ENCODE measurements around the gene DACT3. TPM values are rescaled to one million over a fixed set of nuclear protein-coding genes. Genes with fewer than 3 reads are reported as not detected.

Gene DACT3
- polyA plus RNA-seq, 1 donor from 2014 or later: 29.3 TPM

DNA sequence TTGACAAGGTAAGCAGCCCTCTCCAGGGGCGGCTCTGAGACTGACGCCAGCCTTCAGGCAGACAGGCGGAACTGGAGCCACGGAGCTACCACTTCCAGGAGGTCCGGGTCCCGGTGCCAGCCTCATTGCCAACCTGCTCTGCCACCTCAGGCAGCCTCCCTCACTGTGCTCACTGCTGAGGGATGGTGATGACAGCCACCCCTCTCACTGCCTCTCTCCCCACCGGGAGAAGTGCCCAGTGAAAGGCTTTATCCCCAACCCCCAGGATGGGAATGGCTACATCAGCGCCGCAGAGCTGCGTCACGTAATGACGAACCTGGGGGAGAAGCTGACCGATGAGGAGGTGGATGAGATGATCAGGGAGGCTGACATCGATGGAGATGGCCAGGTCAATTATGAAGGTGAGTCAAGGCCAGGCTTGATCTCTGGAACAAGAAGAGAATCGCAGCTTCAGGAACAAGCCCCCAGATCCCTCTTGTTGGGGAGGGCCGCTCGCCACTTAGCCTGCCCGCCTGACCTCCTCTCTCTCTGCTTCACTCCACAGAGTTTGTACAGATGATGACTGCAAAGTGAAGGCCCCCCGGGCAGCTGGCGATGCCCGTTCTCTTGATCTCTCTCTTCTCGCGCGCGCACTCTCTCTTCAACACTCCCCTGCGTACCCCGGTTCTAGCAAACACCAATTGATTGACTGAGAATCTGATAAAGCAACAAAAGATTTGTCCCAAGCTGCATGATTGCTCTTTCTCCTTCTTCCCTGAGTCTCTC is 52.2 kb downstream of the DACT3 start:
- Histone ChIP-seq H3K4me2 (ENCODE audit: low read length) (no peak overlapping the region), H3K9ac (ENCODE audit: low read length) (no peak overlapping the region), H3K79me2 (replicated peaks; ENCODE audit: insufficient read depth, low read length) (peaks cover 28% of the 10 kb centered on the region), H2AFZ (ENCODE audit: low read depth, low read length) (no peak overlapping the region), H3F3A (ENCODE audit: insufficient read depth, low read length, poor library complexity, severe bottlenecking) (no peaks in the 10 kb centered on the region), H3K9me3 (ENCODE audit: low read length) (no peaks in the 10 kb centered on the region), H3K4me3 (ENCODE audit: low read length) (no peak overlapping the region), H3K27me3 (ENCODE audit: insufficient read depth, low read depth, low read length) (no peaks in the 10 kb centered on the region), H3K27ac (ENCODE audit: low read length) (no peak overlapping the region), H3K9me2 (ENCODE audit: insufficient read depth, low read length) (no peaks in the 10 kb centered on the region), H4K20me1 (ENCODE audit: insufficient read depth) (peaks cover 32% of the 10 kb centered on the region), H3K36me3 (ENCODE audit: insufficient read depth, low read length) (no peaks in the 10 kb centered on the region)
- TF ChIP-seq EP300 (conservative IDR thresholded peaks at IDR 0.05; ENCODE audit: poor library complexity, severe bottlenecking): no peak
- TF ChIP-seq, protein P1, sequence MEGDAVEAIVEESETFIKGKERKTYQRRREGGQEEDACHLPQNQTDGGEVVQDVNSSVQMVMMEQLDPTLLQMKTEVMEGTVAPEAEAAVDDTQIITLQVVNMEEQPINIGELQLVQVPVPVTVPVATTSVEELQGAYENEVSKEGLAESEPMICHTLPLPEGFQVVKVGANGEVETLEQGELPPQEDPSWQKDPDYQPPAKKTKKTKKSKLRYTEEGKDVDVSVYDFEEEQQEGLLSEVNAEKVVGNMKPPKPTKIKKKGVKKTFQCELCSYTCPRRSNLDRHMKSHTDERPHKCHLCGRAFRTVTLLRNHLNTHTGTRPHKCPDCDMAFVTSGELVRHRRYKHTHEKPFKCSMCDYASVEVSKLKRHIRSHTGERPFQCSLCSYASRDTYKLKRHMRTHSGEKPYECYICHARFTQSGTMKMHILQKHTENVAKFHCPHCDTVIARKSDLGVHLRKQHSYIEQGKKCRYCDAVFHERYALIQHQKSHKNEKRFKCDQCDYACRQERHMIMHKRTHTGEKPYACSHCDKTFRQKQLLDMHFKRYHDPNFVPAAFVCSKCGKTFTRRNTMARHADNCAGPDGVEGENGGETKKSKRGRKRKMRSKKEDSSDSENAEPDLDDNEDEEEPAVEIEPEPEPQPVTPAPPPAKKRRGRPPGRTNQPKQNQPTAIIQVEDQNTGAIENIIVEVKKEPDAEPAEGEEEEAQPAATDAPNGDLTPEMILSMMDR (IDR thresholded peaks at IDR 0.05; ENCODE audit: poor library complexity, severe bottlenecking): no peak
- no peak for TF ChIP-seq TAF1 (IDR thresholded peaks at IDR 0.05; ENCODE audit: low read depth)
- TF ChIP-seq MXI1 (conservative IDR thresholded peaks at IDR 0.05; ENCODE audit: poor library complexity, severe bottlenecking): no peak
- no peak for TF ChIP-seq SMC3 (conservative IDR thresholded peaks at IDR 0.05; ENCODE audit: poor library complexity)
- TF ChIP-seq, protein P2, sequence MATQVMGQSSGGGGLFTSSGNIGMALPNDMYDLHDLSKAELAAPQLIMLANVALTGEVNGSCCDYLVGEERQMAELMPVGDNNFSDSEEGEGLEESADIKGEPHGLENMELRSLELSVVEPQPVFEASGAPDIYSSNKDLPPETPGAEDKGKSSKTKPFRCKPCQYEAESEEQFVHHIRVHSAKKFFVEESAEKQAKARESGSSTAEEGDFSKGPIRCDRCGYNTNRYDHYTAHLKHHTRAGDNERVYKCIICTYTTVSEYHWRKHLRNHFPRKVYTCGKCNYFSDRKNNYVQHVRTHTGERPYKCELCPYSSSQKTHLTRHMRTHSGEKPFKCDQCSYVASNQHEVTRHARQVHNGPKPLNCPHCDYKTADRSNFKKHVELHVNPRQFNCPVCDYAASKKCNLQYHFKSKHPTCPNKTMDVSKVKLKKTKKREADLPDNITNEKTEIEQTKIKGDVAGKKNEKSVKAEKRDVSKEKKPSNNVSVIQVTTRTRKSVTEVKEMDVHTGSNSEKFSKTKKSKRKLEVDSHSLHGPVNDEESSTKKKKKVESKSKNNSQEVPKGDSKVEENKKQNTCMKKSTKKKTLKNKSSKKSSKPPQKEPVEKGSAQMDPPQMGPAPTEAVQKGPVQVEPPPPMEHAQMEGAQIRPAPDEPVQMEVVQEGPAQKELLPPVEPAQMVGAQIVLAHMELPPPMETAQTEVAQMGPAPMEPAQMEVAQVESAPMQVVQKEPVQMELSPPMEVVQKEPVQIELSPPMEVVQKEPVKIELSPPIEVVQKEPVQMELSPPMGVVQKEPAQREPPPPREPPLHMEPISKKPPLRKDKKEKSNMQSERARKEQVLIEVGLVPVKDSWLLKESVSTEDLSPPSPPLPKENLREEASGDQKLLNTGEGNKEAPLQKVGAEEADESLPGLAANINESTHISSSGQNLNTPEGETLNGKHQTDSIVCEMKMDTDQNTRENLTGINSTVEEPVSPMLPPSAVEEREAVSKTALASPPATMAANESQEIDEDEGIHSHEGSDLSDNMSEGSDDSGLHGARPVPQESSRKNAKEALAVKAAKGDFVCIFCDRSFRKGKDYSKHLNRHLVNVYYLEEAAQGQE (IDR thresholded peaks at IDR 0.05; ENCODE audit: borderline replicate concordance): no peak
- no peak for TF ChIP-seq EZH2 (IDR thresholded peaks at IDR 0.05; ENCODE audit: borderline replicate concordance, insufficient read depth, low read length, poor library complexity, severe bottlenecking)
- no peak for TF ChIP-seq POLR2AphosphoS5 (IDR thresholded peaks at IDR 0.05)
- no peak for TF ChIP-seq RAD21 (conservative IDR thresholded peaks at IDR 0.05)

DNA sequence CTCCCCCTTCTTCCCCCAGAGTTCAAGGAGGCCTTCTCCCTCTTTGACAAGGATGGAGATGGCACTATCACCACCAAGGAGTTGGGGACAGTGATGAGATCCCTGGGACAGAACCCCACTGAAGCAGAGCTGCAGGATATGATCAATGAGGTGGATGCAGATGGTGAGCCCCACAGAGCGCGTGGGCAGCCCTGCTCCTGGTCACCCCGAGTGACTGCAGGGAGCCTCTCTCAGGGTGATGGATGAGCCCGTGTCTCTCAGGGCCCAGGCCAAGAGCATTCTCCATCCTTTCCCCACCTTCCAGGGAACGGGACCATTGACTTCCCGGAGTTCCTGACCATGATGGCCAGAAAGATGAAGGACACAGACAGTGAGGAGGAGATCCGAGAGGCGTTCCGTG is 52.8 kb downstream of the DACT3 start:
- TF ChIP-seq EP300 (conservative IDR thresholded peaks at IDR 0.05; ENCODE audit: poor library complexity, severe bottlenecking) (no peak), MXI1 (conservative IDR thresholded peaks at IDR 0.05; ENCODE audit: poor library complexity, severe bottlenecking) (no peak), SMC3 (conservative IDR thresholded peaks at IDR 0.05; ENCODE audit: poor library complexity) (no peak), TAF1 (IDR thresholded peaks at IDR 0.05; ENCODE audit: low read depth) (no peak)
- TF ChIP-seq, protein P1 (IDR thresholded peaks at IDR 0.05; ENCODE audit: poor library complexity, severe bottlenecking): no peak
- TF ChIP-seq, protein P2 (IDR thresholded peaks at IDR 0.05; ENCODE audit: borderline replicate concordance): no peak
- H3K9ac ChIP-seq (ENCODE audit: low read length): no peak overlapping the region
- H3K36me3 ChIP-seq (ENCODE audit: insufficient read depth, low read length): no peaks in the 10 kb centered on the region
- H3K27ac ChIP-seq (ENCODE audit: low read length): no peak overlapping the region
- no peak overlapping the region for H3K4me2 ChIP-seq (ENCODE audit: low read length)
- no peaks in the 10 kb centered on the region for H3K9me2 ChIP-seq (ENCODE audit: insufficient read depth, low read length)
- no peaks in the 10 kb centered on the region for H3K27me3 ChIP-seq (ENCODE audit: insufficient read depth, low read depth, low read length)
- no peak overlapping the region for H2AFZ ChIP-seq (ENCODE audit: low read depth, low read length)
- no peak overlapping the region for H3K4me3 ChIP-seq (ENCODE audit: low read length)
- peaks cover 34% of the 10 kb centered on the region for H3K79me2 ChIP-seq (replicated peaks; ENCODE audit: insufficient read depth, low read length)
- H3K9me3 ChIP-seq (ENCODE audit: low read length): no peaks in the 10 kb centered on the region
- H4K20me1 ChIP-seq (ENCODE audit: insufficient read depth): peaks cover 38% of the 10 kb centered on the region
- no peaks in the 10 kb centered on the region for H3F3A ChIP-seq (ENCODE audit: insufficient read depth, low read length, poor library complexity, severe bottlenecking)

All from neural cell (in vitro differentiated cells).